ENCODE measurements around the gene ARHGEF1.

GRCh38 chr19:41897181-41897580 is 14.2 kb downstream of the ARHGEF1 start:
- TF ChIP-seq CTCF (IDR thresholded peaks at IDR 0.05; ENCODE audit: low read depth, low read length), result no peak
- TF ChIP-seq POLR2A (IDR thresholded peaks at IDR 0.05; ENCODE audit: extremely low read depth, insufficient read length), result no peak
- no peak for TF ChIP-seq MAX (IDR thresholded peaks at IDR 0.05; ENCODE audit: low read depth, low read length)
